Thymus (tissue), 11 donors: ENCODE data around the gene LCN2. TPM values are rescaled to one million over a fixed set of nuclear protein-coding genes. Genes with fewer than 3 reads are reported as not detected.

ENCODE experiments used
- DNase-seq, 9 donors: peaks; one replicate each; pipeline ENCODE4 v3.0.0-alpha.2; 2013; ENCODE audit warnings: low spot score in 9 of 9, low read depth in 6 of 9, missing footprints in 1 of 9
- H3K27ac ChIP-seq, 2 donors: one replicate each; pipeline ENCODE4 v1.5.1; 2013; ENCODE audit warnings: control low read depth in 1 of 2, low read depth in 1 of 2, low read length in 1 of 2, mild to moderate bottlenecking in 1 of 2, moderate library complexity in 1 of 2
- H3K27me3 ChIP-seq, 2 donors: one replicate each; pipeline ENCODE4 v1.5.1; 2013; ENCODE audit warnings: low read length in 1 of 2; ENCODE audit not compliant: control insufficient read depth in 2 of 2, insufficient read depth in 1 of 2
- H3K36me3 ChIP-seq, 2 donors: one replicate each; pipeline ENCODE4 v1.5.1; 2013; ENCODE audit warnings: low read length in 1 of 2, mild to moderate bottlenecking in 1 of 2, moderate library complexity in 1 of 2; ENCODE audit not compliant: control insufficient read depth in 2 of 2, insufficient read depth in 2 of 2
- H3K4me1 ChIP-seq, 2 donors: one replicate each; pipeline ENCODE4 v1.5.1; 2013; ENCODE audit warnings: low read length in 2 of 2; ENCODE audit not compliant: control insufficient read depth in 2 of 2, insufficient read depth in 2 of 2
- H3K4me3 ChIP-seq, 2 donors: one replicate each; pipeline ENCODE4 v1.5.1; 2013; ENCODE audit warnings: low read length in 2 of 2, control low read depth in 1 of 2, mild to moderate bottlenecking in 1 of 2
- H3K9me3 ChIP-seq, 2 donors: one replicate each; pipeline ENCODE4 v1.5.1; 2013; ENCODE audit warnings: low read length in 1 of 2, mild to moderate bottlenecking in 1 of 2; ENCODE audit not compliant: control insufficient read depth in 2 of 2, insufficient read depth in 1 of 2
- WGBS: extraction: QIAGEN DNeasy Blood & Tissue Kit; methylation state at CpG from one replicate; pipeline ENCODE4 v1.1.7; 2013; 5-methylcytosine and 5-hydroxymethylcytosine counted together
- polyA plus RNA-seq: library from polyadenylated mRNA; stranded (reverse); fragments of 200-250 nt; gene quantifications from one replicate; pipeline ENCODE4 v1.2.3, GENCODE V29; 2013
- total RNA-seq: library from RNA; stranded (reverse); fragments of 120-200 nt; gene quantifications from one replicate; pipeline ENCODE4 v1.2.4, GENCODE V29; 2013
- donor health status: healthy.

Gene LCN2
- total and polyA plus RNA-seq, 2 donors, result 3.4 to 31.9 TPM

- Histone ChIP-seq H3K4me3 (no peak overlapping the region), H3K27ac (no peak overlapping the region), H3K27me3 (no peaks in the 10 kb centered on the region), H3K36me3 (peaks cover 62 to 69% of the 10 kb centered on the region in 2 donors), H3K4me1 (no peaks in the 10 kb centered on the region), H3K9me3 (peaks cover 6 to 26% of the 10 kb centered on the region in 2 donors)
- no peak for DNase-seq
- 98% methylated on average over 12 of the region's 12 CpGs for WGBS
Measured at GRCh38 chr9:128182893-128183588, 33.8 kb downstream of the LCN2 start.

GRCh38 chr9:128185979-128186965 lies 37.0 kb downstream of the LCN2 start:
- no peak overlapping the region for H3K4me3 ChIP-seq
- no peak for DNase-seq
- H3K27me3 ChIP-seq, result no peaks in the 10 kb centered on the region
- peaks cover 6 to 12% of the 10 kb centered on the region in 2 donors for H3K4me1 ChIP-seq
- no peak overlapping the region for H3K27ac ChIP-seq
- H3K36me3 ChIP-seq, result peaks cover 36 to 57% of the 10 kb centered on the region in 2 donors
- H3K9me3 ChIP-seq, result no peaks in the 10 kb centered on the region
- WGBS, result 98% methylated on average over 11 of the region's 11 CpGs

- WGBS, result 98% methylated on average over 2 of the region's 2 CpGs
- no peak for DNase-seq
- Histone ChIP-seq H3K4me1 (peaks cover 10 to 21% of the 10 kb centered on the region in 2 donors), H3K4me3 (no peak overlapping the region), H3K9me3 (no peaks in the 10 kb centered on the region), H3K27me3 (peaks cover 7 to 9% of the 10 kb centered on the region in 2 donors), H3K27ac (no peak overlapping the region), H3K36me3 (peaks cover 34 to 52% of the 10 kb centered on the region in 2 donors)
Measured at GRCh38 chr9:128187361-128187760, 38.1 kb downstream of the LCN2 start.

- peaks cover 0 to 1% of the 10 kb centered on the region in 2 donors for H3K9me3 ChIP-seq
- 97% methylated on average over 1 of the region's 1 CpG for WGBS
- no peak for DNase-seq
- H3K27ac ChIP-seq, result no peak overlapping the region
- peaks cover 10 to 27% of the 10 kb centered on the region in 2 donors for H3K4me1 ChIP-seq
- no peak overlapping the region for H3K4me3 ChIP-seq
- H3K36me3 ChIP-seq, result peaks cover 25 to 43% of the 10 kb centered on the region in 2 donors
- peaks cover 12 to 18% of the 10 kb centered on the region in 2 donors for H3K27me3 ChIP-seq
Measured at GRCh38 chr9:128188209-128188608, 39.0 kb downstream of the LCN2 start.

- Histone ChIP-seq H3K27me3 (peaks cover 13 to 28% of the 10 kb centered on the region in 2 donors), H3K9me3 (peaks cover 0 to 1% of the 10 kb centered on the region in 2 donors), H3K4me1 (peaks cover 10 to 27% of the 10 kb centered on the region in 2 donors), H3K4me3 (no peak overlapping the region), H3K27ac (no peak overlapping the region), H3K36me3 (peaks cover 18 to 36% of the 10 kb centered on the region in 2 donors)
- no peak for DNase-seq
- WGBS, result 98% methylated on average over 2 of the region's 2 CpGs
Measured at GRCh38 chr9:128190013-128190412, 40.8 kb downstream of the LCN2 start.

GRCh38 chr9:128190516-128191405 lies 41.5 kb downstream of the LCN2 start:
- Histone ChIP-seq H3K27me3 (peaks cover 13 to 28% of the 10 kb centered on the region in 2 donors), H3K9me3 (peaks cover 0 to 1% of the 10 kb centered on the region in 2 donors), H3K4me1 (peaks cover 10 to 27% of the 10 kb centered on the region in 2 donors), H3K4me3 (peak overlapping the region; percentile 66 to 77), H3K36me3 (peaks cover 11 to 29% of the 10 kb centered on the region in 2 donors), H3K27ac (peak overlapping the region in 1 of 2 donors; percentile 55)
- peak in 4 of 9 donors; percentile 15 to 47 (median 31) for DNase-seq
- 25% methylated on average over 32 of the region's 32 CpGs for WGBS

- DNase-seq, result peak in 7 of 9 donors; percentile 55 to 81 (median 62)
- Histone ChIP-seq H3K36me3 (peaks cover 4 to 21% of the 10 kb centered on the region in 2 donors), H3K4me3 (peak within 1 kb of the TSS; percentile 66 to 77), H3K4me1 (peaks cover 10 to 27% of the 10 kb centered on the region in 2 donors), H3K9me3 (peaks cover 0 to 1% of the 10 kb centered on the region in 2 donors), H3K27ac (peak within 1 kb of the TSS in 1 of 2 donors; percentile 55), H3K27me3 (peaks cover 13 to 28% of the 10 kb centered on the region in 2 donors)
- WGBS, result 1% methylated on average over 71 of the region's 71 CpGs
Measured at GRCh38 chr9:128191406-128192046, 42.3 kb downstream of the LCN2 start, which contains the start of gene CIZ1. Gene CIZ1, minus strand, starts transcription at chr9:128191572. Its CDS starts 715 bp downstream, at chr9:128190857.
